ENCODE results near the gene HOMER2. TPM values are rescaled to one million over a fixed set of nuclear protein-coding genes. Genes with fewer than 3 reads are reported as not detected.

The HOMER2 gene
- total RNA-seq, 2 donors from 2014 or later: 234 to 445 TPM

GRCh38 chr15:82807920-82808633, 144.4 kb downstream of the HOMER2 start:
- 89% methylated on average over 11 of the region's 11 CpGs for WGBS
- H3K27me3 ChIP-seq (replicated peaks; ENCODE audit: insufficient read depth): no peaks in the 10 kb centered on the region
- H3K27ac ChIP-seq: no peak overlapping the region
- no peaks in the 10 kb centered on the region for H3K9me3 ChIP-seq
- no peak for TF ChIP-seq POLR2A (IDR thresholded peaks at IDR 0.05)
- TF ChIP-seq CTCF (IDR thresholded peaks at IDR 0.05): no peak
- no peak for TF ChIP-seq POLR2AphosphoS5 (IDR thresholded peaks at IDR 0.05)
- H3K36me3 ChIP-seq: no peaks in the 10 kb centered on the region
- H3K4me1 ChIP-seq (replicated peaks): no peaks in the 10 kb centered on the region
- intact Hi-C loops (cut with DNase I): no loop called here
- H3K4me3 ChIP-seq: no peak overlapping the region
- no peak for DNase-seq (ENCODE audit: low spot score)

GRCh38 chr15:82805994-82806406, 146.5 kb downstream of the HOMER2 start, which contains the start of gene FSD2:
TSS of gene FSD2 (minus strand) at chr15:82806069. CDS start at chr15:82787390, 18,679 bp downstream.
- WGBS: 81% methylated on average over 2 of the region's 2 CpGs
- H3K4me1 ChIP-seq (replicated peaks): no peaks in the 10 kb centered on the region
- H3K27me3 ChIP-seq (replicated peaks; ENCODE audit: insufficient read depth): no peaks in the 10 kb centered on the region
- intact Hi-C loops (cut with DNase I): no loop called here
- no peak for DNase-seq (ENCODE audit: low spot score)
- no peak for TF ChIP-seq POLR2AphosphoS5 (IDR thresholded peaks at IDR 0.05)
- no peaks in the 10 kb centered on the region for H3K36me3 ChIP-seq
- H3K9me3 ChIP-seq: no peaks in the 10 kb centered on the region
- no peak within 1 kb of the TSS for H3K27ac ChIP-seq
- H3K4me3 ChIP-seq: no peak within 1 kb of the TSS

GRCh38 chr15:82804575-82804949, 148.0 kb downstream of the HOMER2 start:
- Histone ChIP-seq H3K27ac (no peak overlapping the region), H3K4me1 (replicated peaks) (no peaks in the 10 kb centered on the region), H3K27me3 (replicated peaks; ENCODE audit: insufficient read depth) (no peaks in the 10 kb centered on the region), H3K9me3 (no peaks in the 10 kb centered on the region), H3K4me3 (no peak overlapping the region), H3K36me3 (no peaks in the 10 kb centered on the region)
- TF ChIP-seq CTCF (IDR thresholded peaks at IDR 0.05) (no peak), POLR2AphosphoS5 (IDR thresholded peaks at IDR 0.05) (peak; percentile 61)
- peak; percentile 44 for DNase-seq (ENCODE audit: low spot score)
- intact Hi-C loops (cut with DNase I): no loop called here
- WGBS: 39% methylated on average over 1 of the region's 1 CpG

GRCh38 chr15:82803793-82804574, 148.5 kb downstream of the HOMER2 start:
- no peak for DNase-seq (ENCODE audit: low spot score)
- 84% methylated on average over 2 of the region's 2 CpGs for WGBS
- no peak overlapping the region for H3K4me3 ChIP-seq
- H3K27ac ChIP-seq: peak overlapping the region in 1 of 2 donors; percentile 24
- TF ChIP-seq POLR2AphosphoS5 (IDR thresholded peaks at IDR 0.05) (peak; percentile 32), CTCF (IDR thresholded peaks at IDR 0.05) (no peak), POLR2A (IDR thresholded peaks at IDR 0.05) (no peak)
- no peaks in the 10 kb centered on the region for H3K27me3 ChIP-seq (replicated peaks; ENCODE audit: insufficient read depth)
- intact Hi-C loops (cut with DNase I): no loop called here
- no peaks in the 10 kb centered on the region for H3K36me3 ChIP-seq
- no peaks in the 10 kb centered on the region for H3K4me1 ChIP-seq (replicated peaks)
- H3K9me3 ChIP-seq: no peaks in the 10 kb centered on the region

GRCh38 chr15:82802497-82802896, 150.0 kb downstream of the HOMER2 start:
- TF ChIP-seq POLR2A (IDR thresholded peaks at IDR 0.05): no peak
- TF ChIP-seq POLR2AphosphoS5 (IDR thresholded peaks at IDR 0.05): no peak
- TF ChIP-seq CTCF (IDR thresholded peaks at IDR 0.05): no peak
- Histone ChIP-seq H3K27me3 (replicated peaks; ENCODE audit: insufficient read depth) (no peaks in the 10 kb centered on the region), H3K27ac (no peak overlapping the region), H3K9me3 (no peaks in the 10 kb centered on the region), H3K4me3 (no peak overlapping the region), H3K36me3 (no peaks in the 10 kb centered on the region), H3K4me1 (replicated peaks) (no peaks in the 10 kb centered on the region)
- no peak for DNase-seq (ENCODE audit: low spot score)
- intact Hi-C loops (cut with DNase I): no loop called here
- 62% methylated on average over 1 of the region's 1 CpG for WGBS

Data from prostate gland (tissue), 2 donors.